GM18519 (cell line): ENCODE measurements around the gene PTCHD1.

Experiments
- ATAC-seq: cut with Tn5 transposase; IDR thresholded peaks from one replicate; pipeline ENCODE4 v1.9.1; 2021; ENCODE audit warnings: mild to moderate bottlenecking, moderate library complexity; ENCODE audit not compliant: unreplicated experiment, low FRiP score

The PTCHD1 gene

DNA sequence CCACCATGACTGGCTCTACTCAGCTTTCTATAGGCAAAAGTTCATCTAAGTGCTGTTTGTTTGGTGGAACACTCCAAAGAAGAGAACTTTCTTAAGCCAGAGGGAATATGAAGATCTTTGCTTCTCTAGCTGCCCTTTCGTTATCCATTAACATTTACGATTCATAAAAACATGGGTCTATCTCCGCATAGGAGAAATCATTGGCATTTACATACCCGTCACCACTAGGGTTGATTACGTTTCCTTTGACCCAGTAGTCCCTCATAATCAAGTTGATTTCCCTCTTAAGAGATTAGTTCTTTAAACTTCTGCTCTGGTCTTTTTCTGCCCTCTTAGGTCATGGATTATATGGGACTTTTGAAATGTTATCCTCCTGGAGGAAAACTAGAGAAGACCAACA is 57.5 kb downstream of the PTCHD1 start:
- ATAC-seq, result no peak

DNA sequence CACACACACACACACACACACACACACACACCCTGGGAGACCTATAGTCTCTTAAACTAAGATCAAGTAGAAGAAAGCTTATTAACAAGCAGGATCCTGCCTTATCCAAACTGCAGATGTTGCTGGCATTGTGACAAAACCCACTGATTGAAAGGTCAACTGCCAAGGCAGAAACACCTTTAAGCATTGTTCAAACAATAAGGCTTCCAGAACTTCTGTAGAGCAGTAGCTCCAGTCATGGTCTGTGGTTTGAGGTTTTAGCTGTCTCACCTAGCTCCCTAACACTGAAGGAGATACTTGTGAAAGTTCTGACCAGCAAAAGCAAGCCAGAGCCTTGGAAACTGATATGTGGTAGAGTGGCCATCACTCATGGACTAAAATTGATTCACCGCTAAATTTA is 59.8 kb downstream of the PTCHD1 start:
- no peak for ATAC-seq

GRCh38 chrX:23396263-23396662 is 61.6 kb downstream of the PTCHD1 start:
- no peak for ATAC-seq

DNA sequence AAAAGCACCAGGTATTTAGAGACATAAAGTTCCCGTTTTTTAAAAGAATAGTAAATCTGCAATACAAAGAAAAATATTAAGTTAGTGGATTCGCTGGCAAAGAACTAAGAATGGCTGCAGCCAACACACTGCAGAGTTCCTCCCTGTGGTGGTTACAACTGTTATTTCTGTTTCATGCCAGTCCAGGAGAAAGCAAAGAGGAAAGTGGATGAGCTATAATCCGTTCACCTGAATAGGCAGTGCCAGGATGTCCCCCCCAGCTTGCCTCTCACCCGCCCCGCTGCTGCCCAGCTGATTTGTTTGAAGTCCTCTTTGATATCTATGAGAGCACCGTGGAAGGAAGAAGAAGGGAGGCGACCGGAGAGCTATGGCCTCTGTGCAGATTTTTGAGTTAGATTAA is 63.9 kb downstream of the PTCHD1 start:
- ATAC-seq, result no peak

DNA sequence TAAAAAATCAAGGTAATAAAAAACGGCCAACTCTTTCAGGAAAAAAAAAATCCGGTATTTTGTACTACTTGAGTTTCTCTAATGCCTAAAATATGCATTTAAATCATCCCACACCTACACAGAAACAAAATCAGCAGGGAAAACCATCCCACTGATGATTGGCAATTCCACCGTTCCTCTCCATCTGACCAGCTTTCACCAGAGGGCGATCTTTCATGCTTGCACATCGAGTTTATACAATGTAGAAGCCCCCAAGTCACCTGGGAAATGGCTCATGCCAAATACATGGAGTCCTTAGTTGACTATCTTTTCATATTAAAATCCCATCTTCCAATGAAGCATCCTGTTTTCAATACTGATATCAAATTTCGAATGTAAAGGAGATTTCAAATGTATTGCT is 69.2 kb downstream of the PTCHD1 start:
- ATAC-seq, result no peak

DNA sequence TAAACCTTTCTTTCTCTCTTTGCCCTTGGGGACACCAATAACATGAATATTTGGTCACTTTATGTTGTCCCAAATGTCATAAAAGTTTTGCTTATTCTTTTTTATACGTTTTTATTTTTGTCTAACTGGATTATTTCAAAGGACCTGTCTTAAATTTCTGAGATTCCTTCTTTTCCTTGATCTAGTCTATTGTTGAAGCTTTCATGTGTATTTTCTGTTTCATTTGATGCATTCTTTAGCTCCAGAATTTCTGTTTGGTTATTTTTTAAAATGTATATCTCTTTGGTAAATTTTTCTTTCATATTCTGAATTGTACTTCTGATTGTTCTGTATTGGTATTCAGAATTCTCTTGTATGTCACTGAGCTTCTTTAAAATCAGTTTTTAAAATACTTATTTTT is 88.3 kb downstream of the PTCHD1 start:
- no peak for ATAC-seq

DNA sequence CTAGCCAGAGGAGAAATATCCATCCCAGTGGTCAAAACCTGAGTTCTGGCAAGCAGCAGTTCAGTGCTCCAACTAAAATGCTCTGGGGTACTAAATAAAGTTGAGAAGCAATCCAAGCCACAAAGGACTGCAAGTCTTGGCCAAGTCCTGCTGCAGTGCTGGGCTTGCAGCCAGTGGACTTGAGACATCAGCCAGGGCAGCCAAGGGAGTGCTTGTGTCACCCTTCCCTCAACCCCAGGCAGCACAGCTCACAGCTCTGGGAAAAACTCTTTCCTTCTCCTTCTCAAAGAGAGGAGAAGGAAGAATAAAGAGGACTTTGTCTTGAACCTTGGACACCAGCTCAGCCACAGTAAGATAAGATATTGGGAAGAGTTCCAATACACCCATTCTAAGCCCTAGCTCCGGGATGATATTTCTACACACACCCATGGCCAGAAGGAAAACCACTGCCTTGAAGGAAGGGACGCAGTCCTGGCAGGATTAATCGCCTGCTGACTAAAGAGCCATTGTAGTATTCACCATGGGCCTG is 99.8 kb downstream of the PTCHD1 start:
- ATAC-seq, result no peak

- no peak for ATAC-seq
Measured at GRCh38 chrX:23435108-23435507, 100.5 kb downstream of the PTCHD1 start.

DNA sequence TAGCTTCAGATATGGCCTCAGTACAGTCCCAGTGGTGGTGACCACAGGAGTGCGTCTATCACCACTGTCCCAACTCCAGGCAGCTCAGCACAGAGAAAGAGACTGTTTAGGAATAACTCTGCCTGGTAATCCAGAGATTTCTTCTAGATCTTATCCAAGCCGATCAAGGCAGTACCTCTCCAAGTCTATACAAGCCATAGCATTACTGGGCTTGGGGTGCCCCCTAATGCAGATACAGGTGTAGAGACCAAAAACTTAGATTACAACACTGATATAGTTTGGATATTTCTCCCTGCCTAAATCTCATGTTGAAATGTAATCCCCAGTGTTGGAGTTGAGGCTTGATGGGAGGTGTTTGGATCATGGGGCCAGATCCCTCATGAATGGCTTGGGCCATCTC is 100.9 kb downstream of the PTCHD1 start:
- no peak for ATAC-seq

GRCh38 chrX:23436875-23437274 is 102.2 kb downstream of the PTCHD1 start:
- no peak for ATAC-seq

DNA sequence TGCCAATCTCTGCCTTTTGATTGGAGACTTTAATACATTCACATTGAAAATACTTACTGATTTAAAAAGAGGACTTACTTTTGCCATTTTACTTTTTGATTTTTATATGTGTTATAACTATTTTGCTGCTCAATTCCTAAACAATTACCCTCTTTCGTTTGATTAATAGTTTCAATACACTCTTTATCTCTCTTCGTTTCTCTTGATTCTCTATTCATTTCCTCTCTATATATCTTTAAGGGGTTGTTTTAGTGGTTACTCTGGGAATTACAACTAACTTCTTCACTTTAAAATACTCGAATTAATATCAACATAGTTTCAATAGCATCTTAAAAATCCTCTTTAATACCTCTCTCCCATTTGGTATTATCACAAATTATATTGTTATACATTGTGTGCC is 116.6 kb downstream of the PTCHD1 start:
- no peak for ATAC-seq
